ENCODE measurements around the gene SLC10A7.

The SLC10A7 gene

GRCh38 chr4:146210890-146211289 is 310.9 kb downstream of the SLC10A7 start:
- DNase-seq (ENCODE audit: low spot score), result no peak

- DNase-seq (ENCODE audit: low spot score), result no peak
Measured at GRCh38 chr4:146207410-146207809, 314.3 kb downstream of the SLC10A7 start.

Data from HuH-7 (cell line).